Measurements from ENCODE around the gene PI4KB. TPM values are rescaled to one million over a fixed set of nuclear protein-coding genes. Genes with fewer than 3 reads are reported as not detected.

PI4KB gene
- polyA plus RNA-seq, 1 donor (not counting 4 experiments of a cell fraction or from before 2014, with no cell fraction given), result 40.9 TPM

DNA sequence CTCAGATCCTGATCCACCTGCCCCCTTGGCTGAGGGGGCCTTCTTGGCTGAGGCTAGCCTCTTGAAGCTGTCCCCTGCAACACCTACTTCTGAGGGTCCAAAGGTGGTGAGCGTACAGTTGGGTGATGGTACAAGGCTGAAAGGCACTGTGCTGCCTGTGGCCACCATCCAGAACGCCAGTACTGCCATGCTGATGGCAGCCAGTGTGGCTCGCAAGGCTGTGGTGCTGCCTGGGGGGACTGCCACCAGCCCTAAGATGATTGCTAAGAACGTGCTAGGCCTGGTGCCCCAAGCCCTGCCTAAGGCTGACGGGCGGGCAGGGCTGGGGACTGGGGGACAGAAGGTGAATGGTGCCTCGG, 39.9 kb downstream of the PI4KB start:
- Histone ChIP-seq H2AFZ (ENCODE audit: control insufficient read depth, low read length) (no peak overlapping the region), H3K27me3 (ENCODE audit: control insufficient read depth, extremely low read depth, insufficient read depth, low read length) (no peaks in the 10 kb centered on the region), H3K79me2 (ENCODE audit: control insufficient read depth, insufficient read depth, low read length) (peaks cover 34% of the 10 kb centered on the region), H3K9ac (ENCODE audit: control insufficient read depth, extremely low read depth, insufficient read depth, low read length) (no peak overlapping the region), H3K27ac (ENCODE audit: control insufficient read depth, insufficient read depth, low read length) (no peak overlapping the region), H3K4me3 (ENCODE audit: control insufficient read depth in 2 of 3, extremely low read depth in 1 of 3, insufficient read depth in 2 of 3, low read depth in 1 of 3, low read length in 3 of 3) (no peak overlapping the region), H3K9me1 (ENCODE audit: control insufficient read depth, extremely low read depth, insufficient read depth, low read length) (no peaks in the 10 kb centered on the region), H3K9me3 (ENCODE audit: control insufficient read depth, low read depth, low read length) (no peaks in the 10 kb centered on the region), H3K4me2 (ENCODE audit: control insufficient read depth, extremely low read depth, insufficient read depth, low read depth, low read length) (no peak overlapping the region), H3K36me3 (ENCODE audit: control insufficient read depth in 2 of 2, extremely low read depth in 1 of 2, insufficient read depth in 2 of 2, low read length in 2 of 2) (peaks cover 16 to 38% of the 10 kb centered on the region in 2 experiments), H3K4me1 (ENCODE audit: control insufficient read depth, extremely low read depth, insufficient read depth, low read length) (peaks cover 10% of the 10 kb centered on the region), H4K20me1 (ENCODE audit: control insufficient read depth, extremely low read depth, insufficient read depth, low read length) (no peaks in the 10 kb centered on the region)
- dilution Hi-C loops (cut with MboI; ENCODE audit: extremely low pct_ligation_motif_present, low sequenced_read_pairs), result no loop called here
- TF ChIP-seq EZH2 (IDR thresholded peaks at IDR 0.05; ENCODE audit: low read length), result no peak
- TF ChIP-seq, protein P1, sequence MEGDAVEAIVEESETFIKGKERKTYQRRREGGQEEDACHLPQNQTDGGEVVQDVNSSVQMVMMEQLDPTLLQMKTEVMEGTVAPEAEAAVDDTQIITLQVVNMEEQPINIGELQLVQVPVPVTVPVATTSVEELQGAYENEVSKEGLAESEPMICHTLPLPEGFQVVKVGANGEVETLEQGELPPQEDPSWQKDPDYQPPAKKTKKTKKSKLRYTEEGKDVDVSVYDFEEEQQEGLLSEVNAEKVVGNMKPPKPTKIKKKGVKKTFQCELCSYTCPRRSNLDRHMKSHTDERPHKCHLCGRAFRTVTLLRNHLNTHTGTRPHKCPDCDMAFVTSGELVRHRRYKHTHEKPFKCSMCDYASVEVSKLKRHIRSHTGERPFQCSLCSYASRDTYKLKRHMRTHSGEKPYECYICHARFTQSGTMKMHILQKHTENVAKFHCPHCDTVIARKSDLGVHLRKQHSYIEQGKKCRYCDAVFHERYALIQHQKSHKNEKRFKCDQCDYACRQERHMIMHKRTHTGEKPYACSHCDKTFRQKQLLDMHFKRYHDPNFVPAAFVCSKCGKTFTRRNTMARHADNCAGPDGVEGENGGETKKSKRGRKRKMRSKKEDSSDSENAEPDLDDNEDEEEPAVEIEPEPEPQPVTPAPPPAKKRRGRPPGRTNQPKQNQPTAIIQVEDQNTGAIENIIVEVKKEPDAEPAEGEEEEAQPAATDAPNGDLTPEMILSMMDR (optimal IDR thresholded peaks at IDR 0.05 in 1 of 3, IDR thresholded peaks at IDR 0.05 in 1 of 3, conservative IDR thresholded peaks at IDR 0.05 in 1 of 3; ENCODE audit: extremely low read depth in 1 of 3, insufficient read depth in 2 of 3, low read length in 3 of 3), result no peak
- FAIRE-seq, result no peak
- DNase-seq (ENCODE audit: low read depth, low spot score), result no peak

DNA sequence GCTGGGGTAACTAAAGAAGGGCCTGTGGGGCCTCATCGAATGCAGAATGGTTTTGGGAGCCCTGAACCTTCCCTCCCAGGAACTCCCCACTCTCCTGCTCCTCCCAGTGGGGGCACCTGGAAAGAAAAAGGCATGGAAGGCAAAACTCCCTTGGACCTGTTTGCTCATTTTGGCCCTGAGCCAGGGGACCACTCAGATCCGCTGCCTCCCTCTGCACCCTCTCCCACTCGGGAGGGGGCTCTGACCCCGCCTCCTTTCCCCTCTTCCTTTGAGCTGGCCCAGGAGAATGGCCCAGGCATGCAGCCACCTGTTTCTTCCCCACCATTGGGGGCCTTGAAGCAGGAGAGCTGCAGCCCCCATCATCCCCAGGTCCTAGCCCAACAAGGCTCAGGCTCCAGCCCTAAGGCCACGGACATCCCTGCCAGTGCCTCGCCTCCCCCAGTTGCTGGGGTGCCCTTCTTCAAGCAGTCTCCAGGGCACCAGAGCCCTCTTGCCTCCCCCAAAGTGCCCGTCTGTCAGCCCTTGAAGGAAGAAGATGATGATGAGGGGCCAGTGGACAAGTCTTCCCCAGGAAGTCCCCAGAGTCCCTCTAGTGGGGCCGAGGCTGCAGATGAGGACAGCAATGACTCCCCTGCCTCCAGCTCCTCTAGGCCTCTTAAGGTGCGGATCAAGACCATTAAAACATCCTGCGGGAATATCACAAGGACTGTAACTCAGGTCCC, 40.4 kb downstream of the PI4KB start:
- H3K4me1 ChIP-seq (ENCODE audit: control insufficient read depth, extremely low read depth, insufficient read depth, low read length), result peaks cover 10% of the 10 kb centered on the region
- H3K79me2 ChIP-seq (ENCODE audit: control insufficient read depth, insufficient read depth, low read length), result peaks cover 34% of the 10 kb centered on the region
- DNase-seq (ENCODE audit: low read depth, low spot score) (no peak), FAIRE-seq (no peak)
- dilution Hi-C loops (cut with MboI; ENCODE audit: extremely low pct_ligation_motif_present, low sequenced_read_pairs), result no loop called here
- H3K36me3 ChIP-seq (ENCODE audit: control insufficient read depth in 2 of 2, extremely low read depth in 1 of 2, insufficient read depth in 2 of 2, low read length in 2 of 2), result peaks cover 13 to 38% of the 10 kb centered on the region in 2 experiments
- TF ChIP-seq, protein P1 (optimal IDR thresholded peaks at IDR 0.05 in 1 of 3, IDR thresholded peaks at IDR 0.05 in 1 of 3, conservative IDR thresholded peaks at IDR 0.05 in 1 of 3; ENCODE audit: extremely low read depth in 1 of 3, insufficient read depth in 2 of 3, low read length in 3 of 3), result no peak
- TF ChIP-seq EZH2 (IDR thresholded peaks at IDR 0.05; ENCODE audit: low read length), result no peak
- no peak overlapping the region for H2AFZ ChIP-seq (ENCODE audit: control insufficient read depth, low read length)
- H3K9ac ChIP-seq (ENCODE audit: control insufficient read depth, extremely low read depth, insufficient read depth, low read length), result no peak overlapping the region
- no peak overlapping the region for H3K4me3 ChIP-seq (ENCODE audit: control insufficient read depth in 2 of 3, extremely low read depth in 1 of 3, insufficient read depth in 2 of 3, low read depth in 1 of 3, low read length in 3 of 3)
- H3K27me3 ChIP-seq (ENCODE audit: control insufficient read depth, extremely low read depth, insufficient read depth, low read length), result no peaks in the 10 kb centered on the region
- no peaks in the 10 kb centered on the region for H4K20me1 ChIP-seq (ENCODE audit: control insufficient read depth, extremely low read depth, insufficient read depth, low read length)
- no peak overlapping the region for H3K27ac ChIP-seq (ENCODE audit: control insufficient read depth, insufficient read depth, low read length)
- H3K4me2 ChIP-seq (ENCODE audit: control insufficient read depth, extremely low read depth, insufficient read depth, low read depth, low read length), result no peak overlapping the region
- no peaks in the 10 kb centered on the region for H3K9me3 ChIP-seq (ENCODE audit: control insufficient read depth, low read depth, low read length)
- H3K9me1 ChIP-seq (ENCODE audit: control insufficient read depth, extremely low read depth, insufficient read depth, low read length), result no peaks in the 10 kb centered on the region

Data from keratinocyte (primary cell).